Mammary epithelial cell (primary cell): ENCODE results near the gene TLR6.

Experiments
- CTCF ChIP-seq, 2 donors: IDR thresholded peaks in 1 of 2; conservative IDR thresholded peaks in 1 of 2; 2 replicates each; pipeline ENCODE4 v1.5.1; 2011 to 2012; ENCODE audit warnings: inconsistent platforms in 2 of 2, low read length in 2 of 2, mild to moderate bottlenecking in 2 of 2, control low read depth in 1 of 2, low read depth in 1 of 2; ENCODE audit not compliant: insufficient read depth in 1 of 2; ENCODE audit errors: extremely low read depth in 1 of 2
- EZH2 ChIP-seq: IDR thresholded peaks from 2 replicates; pipeline ENCODE4 v1.6.1; 2012; ENCODE audit warnings: low read length, inconsistent platforms, borderline replicate concordance

- TF ChIP-seq CTCF (conservative IDR thresholded peaks at IDR 0.05 in 1 of 2, IDR thresholded peaks at IDR 0.05 in 1 of 2; ENCODE audit: extremely low read depth in 1 of 2, insufficient read depth in 1 of 2, low read depth in 1 of 2, low read length in 2 of 2) (no peak), EZH2 (no peak)
Observed at GRCh38 chr4:38780833-38781484, 75.7 kb downstream of the TLR6 start.
